H1 (cell line): ENCODE measurements around the gene CELF2. TPM values are rescaled to one million over a fixed set of nuclear protein-coding genes. Genes with fewer than 3 reads are reported as not detected.

Experiments
- CTCF ChIA-PET: fragments of 300-600 bp; sonication (Branson Sonifier 250); formaldehyde crosslinking; loops from one replicate; lab custom pipeline; 2021; ENCODE audit not compliant: partially characterized antibody; lab: Charles Lee
- POLR2A ChIA-PET: fragments of 300-600 bp; sonication (Branson Sonifier 250); formaldehyde crosslinking; loops from one replicate; lab custom pipeline; 2021; ENCODE audit warnings: inconsistent platforms; ENCODE audit not compliant: partially characterized antibody; lab: Charles Lee
- DNase-seq, 2 experiments: peaks; one replicate each; pipeline versions ENCODE4 v3.0.0 to v3.0.0-alpha.2; 2010 to 2022; ENCODE audit warnings: low spot score in 2 of 2, low read depth in 1 of 2, mixed read lengths in 1 of 2
- FAIRE-seq: peaks from 2 replicates; lab custom pipeline; 2011; peaks lifted over from hg19 to GRCh38; lab: Jason Lieb, UNC
- H2AFZ ChIP-seq: 2 replicates; pipeline ENCODE4 v1.8.1; 2012; ENCODE audit warnings: low read length, inconsistent platforms
- H2AK5ac ChIP-seq: 2 replicates; pipeline ENCODE4 v1.6.1; 2013; ENCODE audit warnings: low read depth, low read length
- H2BK120ac ChIP-seq: replicated peaks from 2 replicates; pipeline ENCODE3; 2013; ENCODE audit warnings: low read depth, low read length, inconsistent platforms
- H2BK12ac ChIP-seq: 2 replicates; pipeline ENCODE4 v1.6.1; 2013; ENCODE audit warnings: low read depth, low read length
- H2BK15ac ChIP-seq: 2 replicates; pipeline ENCODE4 v1.6.1; 2013; ENCODE audit warnings: low read length
- H2BK20ac ChIP-seq: 2 replicates; pipeline ENCODE4 v1.6.1; 2013; ENCODE audit warnings: low read length
- H2BK5ac ChIP-seq: 2 replicates; pipeline ENCODE4 v1.6.1; 2013; ENCODE audit warnings: low read depth, low read length
- H3K14ac ChIP-seq: 2 replicates; pipeline ENCODE4 v1.6.1; 2013; ENCODE audit warnings: inconsistent platforms; ENCODE audit not compliant: insufficient read length
- H3K18ac ChIP-seq: 2 replicates; pipeline ENCODE4 v1.6.1; 2013; ENCODE audit warnings: low read length; ENCODE audit errors: extremely low read depth
- H3K23ac ChIP-seq: 2 replicates; pipeline ENCODE4 v1.6.1; 2013; ENCODE audit warnings: inconsistent platforms; ENCODE audit not compliant: insufficient read length
- H3K23me2 ChIP-seq: 2 replicates; pipeline ENCODE4 v1.6.1; 2013; ENCODE audit warnings: low read depth, low read length
- H3K27ac ChIP-seq: 2 replicates; pipeline ENCODE4 v1.6.1; 2011; ENCODE audit warnings: low read depth, low read length, inconsistent platforms
- H3K27me3 ChIP-seq, 4 experiments: replicated peaks in 1 of 4; 1 replicate in 1 of 4; 2 replicates in 3 of 4; pipeline versions ENCODE4 v1.6.1 to v1.8.1; 2011 to 2013; ENCODE audit warnings: low read length in 3 of 4, mild to moderate bottlenecking in 3 of 4, inconsistent platforms in 2 of 4, mixed read lengths in 2 of 4, moderate library complexity in 1 of 4; ENCODE audit not compliant: control insufficient read depth in 3 of 4, insufficient read depth in 3 of 4; ENCODE audit errors: extremely low read depth in 1 of 4
- H3K36me3 ChIP-seq, 4 experiments: 2 replicates each; pipeline versions ENCODE4 v1.6.1 to v1.8.1; 2011 to 2013; ENCODE audit warnings: mild to moderate bottlenecking in 4 of 4, low read length in 3 of 4, moderate library complexity in 2 of 4, control low read depth in 1 of 4, inconsistent platforms in 1 of 4; ENCODE audit not compliant: insufficient read depth in 4 of 4, control insufficient read depth in 2 of 4
- H3K4ac ChIP-seq: replicated peaks from 2 replicates; pipeline ENCODE3; 2013; ENCODE audit warnings: low read length, low read depth, mixed read lengths, inconsistent platforms; ENCODE audit not compliant: insufficient read length
- H3K4me1 ChIP-seq, 4 experiments: replicated peaks in 1 of 4; 1 replicate in 1 of 4; 2 replicates in 3 of 4; pipeline versions ENCODE4 v1.6.1 to v1.8.1; 2011 to 2013; ENCODE audit warnings: low read length in 3 of 4, inconsistent platforms in 2 of 4, mixed read lengths in 1 of 4; ENCODE audit not compliant: insufficient read depth in 4 of 4, control insufficient read depth in 3 of 4
- H3K4me2 ChIP-seq, 2 experiments: 2 replicates each; pipeline versions ENCODE4 v1.6.1 to v1.8.1; 2011 to 2013; ENCODE audit warnings: low read depth in 2 of 2, low read length in 2 of 2, control low read depth in 1 of 2, inconsistent platforms in 1 of 2, mild to moderate bottlenecking in 1 of 2; ENCODE audit not compliant: insufficient read depth in 1 of 2
- H3K4me3 ChIP-seq, 4 experiments: fragments of 200-600, 300-600 bp in 1 of 4; sonication (generic), shearing (Covaris generic), sonication (Bioruptor Twin) in 1 of 4; 2 replicates each; pipeline versions ENCODE4 v1.5.1 to v1.8.1; 2011 to 2016; ENCODE audit warnings: low read length in 4 of 4, low read depth in 3 of 4, control low read depth in 2 of 4, inconsistent platforms in 2 of 4, mild to moderate bottlenecking in 2 of 4, mixed read lengths in 1 of 4, moderate library complexity in 1 of 4; ENCODE audit not compliant: insufficient read depth in 2 of 4; ENCODE audit errors: extremely low read depth in 1 of 4
- H3K56ac ChIP-seq: replicated peaks from 2 replicates; pipeline ENCODE3; 2013; ENCODE audit warnings: low read depth, mild to moderate bottlenecking, mixed read lengths, low read length, inconsistent platforms; ENCODE audit not compliant: insufficient read length
- H3K79me1 ChIP-seq: 2 replicates; pipeline ENCODE4 v1.6.1; 2013; ENCODE audit warnings: low read depth, low read length, control low read depth
- H3K79me2 ChIP-seq, 2 experiments: 2 replicates each; pipeline versions ENCODE4 v1.6.1 to v1.8.1; 2012 to 2013; ENCODE audit warnings: low read length in 2 of 2, mild to moderate bottlenecking in 2 of 2, inconsistent platforms in 1 of 2; ENCODE audit not compliant: insufficient read depth in 2 of 2, control insufficient read depth in 1 of 2
- H3K9ac ChIP-seq, 4 experiments: replicated peaks in 1 of 4; 1 replicate in 1 of 4; 2 replicates in 3 of 4; pipeline versions ENCODE4 v1.6.1 to v1.8.1; 2011 to 2013; ENCODE audit warnings: low read depth in 3 of 4, low read length in 3 of 4, control low read depth in 2 of 4, mild to moderate bottlenecking in 2 of 4, moderate library complexity in 2 of 4, inconsistent platforms in 1 of 4; ENCODE audit errors: extremely low read depth in 1 of 4
- H3K9me3 ChIP-seq, 2 experiments: 2 replicates each; pipeline versions ENCODE4 v1.6.1 to v1.8.1; 2012 to 2013; ENCODE audit warnings: mild to moderate bottlenecking in 2 of 2, moderate library complexity in 2 of 2, control low read depth in 1 of 2, inconsistent platforms in 1 of 2, low read depth in 1 of 2, low read length in 1 of 2, mixed read lengths in 1 of 2; ENCODE audit not compliant: insufficient read depth in 2 of 2
- H4K20me1 ChIP-seq, 2 experiments: replicated peaks in 1 of 2; 2 replicates each; pipeline versions ENCODE3 to v1.8.1; 2011 to 2013; ENCODE audit warnings: inconsistent platforms in 2 of 2, low read length in 2 of 2, mild to moderate bottlenecking in 1 of 2; ENCODE audit not compliant: insufficient read depth in 2 of 2, control insufficient read depth in 1 of 2
- H4K5ac ChIP-seq: 2 replicates; pipeline ENCODE4 v1.6.1; 2013; ENCODE audit warnings: low read length, low read depth, mixed read lengths, inconsistent platforms; ENCODE audit not compliant: insufficient read length
- H4K8ac ChIP-seq: 2 replicates; pipeline ENCODE4 v1.8.0; 2013; ENCODE audit warnings: mild to moderate bottlenecking, moderate library complexity, low read length, inconsistent platforms; ENCODE audit not compliant: insufficient read depth; ENCODE audit errors: extremely low read depth
- H4K91ac ChIP-seq: replicated peaks from 2 replicates; pipeline ENCODE3; 2013; ENCODE audit warnings: low read length, mixed read lengths, inconsistent platforms; ENCODE audit not compliant: insufficient read length
- CTCF ChIP-seq, 3 experiments: IDR thresholded peaks; 1 replicate in 2 of 3; 2 replicates in 1 of 3; pipeline versions ENCODE4 v1.5.1 to v1.6.1; 2011; ENCODE audit warnings: low read length in 3 of 3, mild to moderate bottlenecking in 3 of 3, inconsistent platforms in 2 of 3, low read depth in 1 of 3, moderate library complexity in 1 of 3; ENCODE audit not compliant: insufficient read depth in 1 of 3; ENCODE audit errors: control extremely low read depth in 1 of 3
- HDAC2 ChIP-seq, 2 experiments: fragments of 300-600 bp in 1 of 2; sonication (generic) in 1 of 2; IDR thresholded peaks; 2 replicates each; pipeline ENCODE4 v1.6.1; 2011 to 2012; ENCODE audit warnings: low read depth in 2 of 2, low read length in 2 of 2, mild to moderate bottlenecking in 2 of 2, moderate library complexity in 2 of 2, borderline replicate concordance in 1 of 2, inconsistent platforms in 1 of 2
- WGBS, 2 experiments: shearing (Covaris generic) in 1 of 2; methylation state at CpG; one replicate each; pipeline versions ENCODE4 v1.1.6 to v1.1.7; 2013 to 2015; ENCODE audit warnings: low lambda C conversion rate in 2 of 2, mixed read lengths in 2 of 2, inconsistent platforms in 1 of 2, low coverage in 1 of 2, missing lambda C conversion rate in 1 of 2; ENCODE audit not compliant: insufficient replicate concordance in 2 of 2, insufficient coverage in 1 of 2, insufficient read length in 1 of 2; ENCODE audit errors: extremely low coverage in 1 of 2, missing lambda C conversion rate in 1 of 2; 5-methylcytosine and 5-hydroxymethylcytosine counted together
- polyA plus RNA-seq, 7 experiments: library from polyadenylated mRNA; depleted of rRNA in 3 of 7; stranded (reverse) in 5 of 7; unstranded in 2 of 7; fragments of >200 nt in 5 of 7; fragments of 200-250 nt in 2 of 7; gene quantifications; 1 replicate in 5 of 7; 2 replicates in 1 of 7; 4 replicates in 1 of 7; pipeline versions ENCODE4 v1.2.1 to v1.2.3, GENCODE V29; 2011 to 2013; ENCODE audit warnings: missing spikeins in 2 of 7, mixed read lengths in 2 of 7
- total RNA-seq: library from RNA; stranded (reverse); fragmentation: NEBNext Ultra II Directional; extraction: Animal tissue kit (Norgen Biotek cat#: 25700); gene quantifications from 2 replicates; pipeline ENCODE4 v1.2.1, GENCODE V29; 2021

CELF2 gene
- total and polyA plus RNA-seq, 2 of the 8 experiments (the other 6 are each of a cell fraction or from before 2014, with no cell fraction given) = 18.3 to 22.7 TPM

DNA sequence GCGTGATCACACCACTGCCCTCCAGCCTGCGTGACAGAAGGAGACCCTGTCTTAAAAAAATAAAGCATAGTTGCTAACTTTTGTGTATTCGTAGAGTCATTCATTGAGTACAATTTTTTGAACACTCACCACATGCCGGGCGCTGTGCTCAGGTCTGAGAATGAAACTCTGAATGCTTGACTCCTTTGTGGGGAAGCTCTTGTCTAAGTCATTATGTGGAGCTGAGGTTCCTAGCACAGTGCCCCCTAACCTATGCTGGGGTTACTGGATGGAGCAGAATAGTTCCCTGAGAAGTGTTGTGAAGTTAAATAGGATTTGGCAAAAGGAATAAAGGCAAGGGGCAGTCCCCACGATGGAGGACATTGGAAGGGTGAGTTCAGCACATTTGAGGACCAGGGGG is 123.3 kb downstream of the CELF2 start:
- no peaks in the 10 kb centered on the region for H4K20me1 ChIP-seq
- no peak overlapping the region for H3K56ac ChIP-seq
- no peak overlapping the region for H3K18ac ChIP-seq
- no peaks in the 10 kb centered on the region for H3K36me3 ChIP-seq
- no peak overlapping the region for H3K23ac ChIP-seq
- H3K4ac ChIP-seq = no peak overlapping the region
- H4K5ac ChIP-seq = no peak overlapping the region
- H3K23me2 ChIP-seq = no peaks in the 10 kb centered on the region
- H2AK5ac ChIP-seq = no peak overlapping the region
- no peak overlapping the region for H2BK20ac ChIP-seq
- H3K79me2 ChIP-seq = no peaks in the 10 kb centered on the region
- no peak overlapping the region for H4K8ac ChIP-seq
- H3K79me1 ChIP-seq = no peaks in the 10 kb centered on the region
- no peak overlapping the region for H2BK15ac ChIP-seq
- no peak overlapping the region for H3K14ac ChIP-seq
- H2BK5ac ChIP-seq = no peak overlapping the region
- H3K4me2 ChIP-seq = no peak overlapping the region
- H3K9ac ChIP-seq = no peak overlapping the region
- H2BK120ac ChIP-seq = no peak overlapping the region
- H2BK12ac ChIP-seq = no peak overlapping the region
- ChIA-PET CTCF (interaction anchor here (1.0 to 1.1 kb wide), 2 partner anchors 23 to 223 kb away, joined by 3 to 4 read pairs; no protein-coding TSS in a partner anchor), POLR2A (no interaction called here)
- no peak for DNase-seq
- TF ChIP-seq HDAC2 (IDR thresholded peaks at IDR 0.05; ENCODE audit: borderline replicate concordance in 1 of 2, low read depth in 2 of 2, low read length in 2 of 2) = no peak
- peak in 2 of 3 experiments; percentile 16; a peak in 2 of 4 replicates for TF ChIP-seq CTCF (IDR thresholded peaks at IDR 0.05; ENCODE audit: control extremely low read depth in 1 of 3, insufficient read depth in 1 of 3, low read depth in 1 of 3, low read length in 3 of 3)
- no peak for FAIRE-seq
- no peak overlapping the region for H3K27ac ChIP-seq
- no peaks in the 10 kb centered on the region; a peak in 1 of 4 replicates for H3K9me3 ChIP-seq
- no peak overlapping the region for H2AFZ ChIP-seq
- H3K27me3 ChIP-seq = no peaks in the 10 kb centered on the region
- peaks cover 0 to 10% (median 3%) of the 10 kb centered on the region in 4 experiments; a peak in 4 of 7 replicates for H3K4me1 ChIP-seq
- WGBS, 2 experiments = 90% methylated on average over 6 of the region's 6 CpGs; no CpG with 5 or more reads in 1 of the 2 experiments
- no peak overlapping the region for H3K4me3 ChIP-seq
- H4K91ac ChIP-seq = no peak overlapping the region
